Measurements from ENCODE around the gene TP53AIP1. TPM values are rescaled to one million over a fixed set of nuclear protein-coding genes. Genes with fewer than 3 reads are reported as not detected.

TP53AIP1 gene
- total RNA-seq, 2 donors from 2014 or later, result 0.74 to 5.1 TPM

GRCh38 chr11:128933481-128934178 is 9.0 kb downstream of the TP53AIP1 start:
- no peak overlapping the region for H3K4me3 ChIP-seq
- no peaks in the 10 kb centered on the region for H3K9me3 ChIP-seq
- no peaks in the 10 kb centered on the region for H3K4me1 ChIP-seq (replicated peaks)
- H3K36me3 ChIP-seq, result no peaks in the 10 kb centered on the region
- no peaks in the 10 kb centered on the region for H3K27me3 ChIP-seq (replicated peaks; ENCODE audit: insufficient read depth)
- TF ChIP-seq CTCF (IDR thresholded peaks at IDR 0.05), result no peak
- TF ChIP-seq POLR2AphosphoS5 (IDR thresholded peaks at IDR 0.05), result no peak
- no peak for TF ChIP-seq POLR2A (IDR thresholded peaks at IDR 0.05)
- no peak overlapping the region for H3K27ac ChIP-seq
- WGBS, result 95% methylated on average over 7 of the region's 7 CpGs
- intact Hi-C loops (cut with DNase I), result no loop called here
- no peak for DNase-seq (ENCODE audit: low spot score)

- Histone ChIP-seq H3K4me3 (no peak overlapping the region), H3K27ac (no peak overlapping the region), H3K36me3 (no peaks in the 10 kb centered on the region), H3K27me3 (replicated peaks; ENCODE audit: insufficient read depth) (no peaks in the 10 kb centered on the region), H3K9me3 (no peaks in the 10 kb centered on the region), H3K4me1 (replicated peaks) (no peaks in the 10 kb centered on the region)
- intact Hi-C loops (cut with DNase I), result no loop called here
- TF ChIP-seq CTCF (IDR thresholded peaks at IDR 0.05) (no peak), POLR2A (IDR thresholded peaks at IDR 0.05) (no peak), POLR2AphosphoS5 (IDR thresholded peaks at IDR 0.05) (no peak)
- 64% methylated on average over 6 of the region's 6 CpGs for WGBS
- no peak for DNase-seq (ENCODE audit: low spot score)
These were observed 11.0 kb downstream of the TP53AIP1 start for GRCh38 chr11:128931668-128932067.

GRCh38 chr11:128931066-128931465 is 11.6 kb downstream of the TP53AIP1 start:
- Histone ChIP-seq H3K36me3 (no peaks in the 10 kb centered on the region), H3K4me1 (replicated peaks) (no peaks in the 10 kb centered on the region), H3K27ac (no peak overlapping the region), H3K4me3 (no peak overlapping the region), H3K27me3 (replicated peaks; ENCODE audit: insufficient read depth) (no peaks in the 10 kb centered on the region), H3K9me3 (no peaks in the 10 kb centered on the region)
- no peak for DNase-seq (ENCODE audit: low spot score)
- TF ChIP-seq POLR2A (IDR thresholded peaks at IDR 0.05) (no peak), CTCF (IDR thresholded peaks at IDR 0.05) (no peak), POLR2AphosphoS5 (IDR thresholded peaks at IDR 0.05) (no peak)
- 79% methylated on average over 3 of the region's 3 CpGs for WGBS
- intact Hi-C loops (cut with DNase I), result no loop called here

- WGBS, result 70% methylated on average over 12 of the region's 12 CpGs
- TF ChIP-seq POLR2A (IDR thresholded peaks at IDR 0.05) (no peak), POLR2AphosphoS5 (IDR thresholded peaks at IDR 0.05) (no peak), CTCF (IDR thresholded peaks at IDR 0.05) (no peak)
These were observed 12.7 kb downstream of the TP53AIP1 start for GRCh38 chr11:128929991-128930390.

GRCh38 chr11:128929468-128929867 is 13.2 kb downstream of the TP53AIP1 start:
- no peaks in the 10 kb centered on the region for H3K9me3 ChIP-seq
- intact Hi-C loops (cut with DNase I), result no loop called here
- DNase-seq (ENCODE audit: low spot score), result no peak
- no peak overlapping the region for H3K27ac ChIP-seq
- H3K4me1 ChIP-seq (replicated peaks), result no peaks in the 10 kb centered on the region
- H3K36me3 ChIP-seq, result no peaks in the 10 kb centered on the region
- TF ChIP-seq POLR2A (IDR thresholded peaks at IDR 0.05), result no peak
- TF ChIP-seq POLR2AphosphoS5 (IDR thresholded peaks at IDR 0.05), result no peak
- TF ChIP-seq CTCF (IDR thresholded peaks at IDR 0.05), result no peak
- no peak overlapping the region for H3K4me3 ChIP-seq
- H3K27me3 ChIP-seq (replicated peaks; ENCODE audit: insufficient read depth), result no peaks in the 10 kb centered on the region
- WGBS, result 75% methylated on average over 5 of the region's 5 CpGs

More at GRCh38 chr11:128929991-128930390, 12.7 kb downstream of the TP53AIP1 start:
- H3K4me3 ChIP-seq, result no peak overlapping the region
- H3K36me3 ChIP-seq, result no peaks in the 10 kb centered on the region
- intact Hi-C loops (cut with DNase I), result no loop called here
- DNase-seq (ENCODE audit: low spot score), result no peak
- no peaks in the 10 kb centered on the region for H3K4me1 ChIP-seq (replicated peaks)
- H3K27ac ChIP-seq, result no peak overlapping the region
- no peaks in the 10 kb centered on the region for H3K9me3 ChIP-seq
- H3K27me3 ChIP-seq (replicated peaks; ENCODE audit: insufficient read depth), result no peaks in the 10 kb centered on the region

Data from prostate gland (tissue), 2 donors.